Glutamatergic neuron (in vitro differentiated cells): ENCODE measurements around the gene DZANK1. TPM values are rescaled to one million over a fixed set of nuclear protein-coding genes. Genes with fewer than 3 reads are reported as not detected.
A peak's percentile ranks its signal among the peaks of the same experiment; 100 is the strongest.

Experiments used
- DNase-seq: peaks from one replicate; pipeline ENCODE4 v3.0.0; 2022
- H3K27ac Mint-ChIP-seq: one replicate; pipeline ENCODE4 v1.8.0; 2020; ENCODE audit warnings: mild to moderate bottlenecking, mixed read lengths, inconsistent platforms; ENCODE audit not compliant: unreplicated experiment
- H3K27me3 Mint-ChIP-seq: one replicate; pipeline ENCODE4 v1.8.0; 2020; ENCODE audit warnings: mild to moderate bottlenecking, moderate library complexity, mixed read lengths, inconsistent platforms; ENCODE audit not compliant: unreplicated experiment
- H3K36me3 Mint-ChIP-seq: one replicate; pipeline ENCODE4 v1.8.0; 2020; ENCODE audit warnings: mild to moderate bottlenecking, mixed read lengths, inconsistent platforms; ENCODE audit not compliant: unreplicated experiment
- H3K4me1 Mint-ChIP-seq: one replicate; pipeline ENCODE4 v1.8.0; 2020; ENCODE audit warnings: mild to moderate bottlenecking, low read depth, mixed read lengths, inconsistent platforms; ENCODE audit not compliant: unreplicated experiment
- H3K4me3 Mint-ChIP-seq: one replicate; pipeline ENCODE4 v1.8.0; 2020; ENCODE audit warnings: mild to moderate bottlenecking, mixed read lengths, inconsistent platforms; ENCODE audit not compliant: unreplicated experiment
- H3K9me3 Mint-ChIP-seq: one replicate; pipeline ENCODE4 v1.8.0; 2020; ENCODE audit warnings: mild to moderate bottlenecking, moderate library complexity, mixed read lengths, inconsistent platforms; ENCODE audit not compliant: unreplicated experiment
- total RNA-seq: library from RNA; stranded (reverse); fragmentation: NEBNext Ultra II Directional; extraction: Animal tissue kit (Norgen Biotek cat#: 25700); gene quantifications from one replicate; pipeline ENCODE4 v1.2.1, GENCODE V29; 2021; ENCODE audit not compliant: unreplicated experiment
- TF ChIP-seq, protein P1 (sequence below): fragments of 200-600 bp; sonication (generic); IDR thresholded peaks from one replicate; pipeline ENCODE4 v1.5.0; 2021; ENCODE audit not compliant: partially characterized antibody, unreplicated experiment

DZANK1 gene
- total RNA-seq, 1 donor from 2014 or later, result 6.4 TPM

DNA sequence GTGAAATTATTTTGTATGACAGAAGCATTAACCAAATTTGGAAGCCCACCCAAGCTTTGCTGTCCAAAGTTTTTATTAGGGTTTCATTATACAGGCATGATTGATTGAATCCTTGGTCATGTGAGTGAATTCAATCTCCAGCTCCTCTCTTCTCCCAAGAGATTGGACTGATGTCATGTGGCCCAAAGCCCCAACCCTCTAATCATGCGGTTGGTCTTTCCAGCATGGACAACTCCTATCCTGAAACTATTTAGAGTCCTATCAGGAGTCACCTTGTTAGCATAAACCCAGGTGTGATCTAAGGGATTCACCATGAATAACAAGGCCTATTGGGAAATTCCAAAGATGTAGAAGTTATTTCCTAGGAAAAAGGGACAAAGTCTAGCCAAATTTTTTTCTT is 11.0 kb upstream of the DZANK1 start:
- no peak for DNase-seq
- Mint-ChIP-seq H3K27me3 (no peaks in the 10 kb centered on the region), H3K4me1 (no peaks in the 10 kb centered on the region), H3K9me3 (no peaks in the 10 kb centered on the region), H3K27ac (no peak overlapping the region), H3K36me3 (no peaks in the 10 kb centered on the region), H3K4me3 (no peak overlapping the region)
- TF ChIP-seq, protein P1, sequence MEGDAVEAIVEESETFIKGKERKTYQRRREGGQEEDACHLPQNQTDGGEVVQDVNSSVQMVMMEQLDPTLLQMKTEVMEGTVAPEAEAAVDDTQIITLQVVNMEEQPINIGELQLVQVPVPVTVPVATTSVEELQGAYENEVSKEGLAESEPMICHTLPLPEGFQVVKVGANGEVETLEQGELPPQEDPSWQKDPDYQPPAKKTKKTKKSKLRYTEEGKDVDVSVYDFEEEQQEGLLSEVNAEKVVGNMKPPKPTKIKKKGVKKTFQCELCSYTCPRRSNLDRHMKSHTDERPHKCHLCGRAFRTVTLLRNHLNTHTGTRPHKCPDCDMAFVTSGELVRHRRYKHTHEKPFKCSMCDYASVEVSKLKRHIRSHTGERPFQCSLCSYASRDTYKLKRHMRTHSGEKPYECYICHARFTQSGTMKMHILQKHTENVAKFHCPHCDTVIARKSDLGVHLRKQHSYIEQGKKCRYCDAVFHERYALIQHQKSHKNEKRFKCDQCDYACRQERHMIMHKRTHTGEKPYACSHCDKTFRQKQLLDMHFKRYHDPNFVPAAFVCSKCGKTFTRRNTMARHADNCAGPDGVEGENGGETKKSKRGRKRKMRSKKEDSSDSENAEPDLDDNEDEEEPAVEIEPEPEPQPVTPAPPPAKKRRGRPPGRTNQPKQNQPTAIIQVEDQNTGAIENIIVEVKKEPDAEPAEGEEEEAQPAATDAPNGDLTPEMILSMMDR, result no peak

GRCh38 chr20:18477218-18477617 is 10.4 kb upstream of the DZANK1 start:
- no peaks in the 10 kb centered on the region for H3K4me1 Mint-ChIP-seq
- no peaks in the 10 kb centered on the region for H3K27me3 Mint-ChIP-seq
- DNase-seq, result no peak
- H3K36me3 Mint-ChIP-seq, result no peaks in the 10 kb centered on the region
- no peak overlapping the region for H3K4me3 Mint-ChIP-seq
- H3K9me3 Mint-ChIP-seq, result no peaks in the 10 kb centered on the region
- TF ChIP-seq, protein P1, result no peak
- H3K27ac Mint-ChIP-seq, result no peak overlapping the region

GRCh38 chr20:18466574-18466893 is 296 bp downstream of the DZANK1 start:
- TF ChIP-seq, protein P1, result no peak
- DNase-seq, result no peak
- Mint-ChIP-seq H3K9me3 (peaks cover 6% of the 10 kb centered on the region), H3K4me3 (peak overlapping the region; percentile 95), H3K4me1 (peaks cover 5% of the 10 kb centered on the region), H3K27me3 (peaks cover 2% of the 10 kb centered on the region), H3K27ac (peak overlapping the region; percentile 95), H3K36me3 (no peaks in the 10 kb centered on the region)

DNA sequence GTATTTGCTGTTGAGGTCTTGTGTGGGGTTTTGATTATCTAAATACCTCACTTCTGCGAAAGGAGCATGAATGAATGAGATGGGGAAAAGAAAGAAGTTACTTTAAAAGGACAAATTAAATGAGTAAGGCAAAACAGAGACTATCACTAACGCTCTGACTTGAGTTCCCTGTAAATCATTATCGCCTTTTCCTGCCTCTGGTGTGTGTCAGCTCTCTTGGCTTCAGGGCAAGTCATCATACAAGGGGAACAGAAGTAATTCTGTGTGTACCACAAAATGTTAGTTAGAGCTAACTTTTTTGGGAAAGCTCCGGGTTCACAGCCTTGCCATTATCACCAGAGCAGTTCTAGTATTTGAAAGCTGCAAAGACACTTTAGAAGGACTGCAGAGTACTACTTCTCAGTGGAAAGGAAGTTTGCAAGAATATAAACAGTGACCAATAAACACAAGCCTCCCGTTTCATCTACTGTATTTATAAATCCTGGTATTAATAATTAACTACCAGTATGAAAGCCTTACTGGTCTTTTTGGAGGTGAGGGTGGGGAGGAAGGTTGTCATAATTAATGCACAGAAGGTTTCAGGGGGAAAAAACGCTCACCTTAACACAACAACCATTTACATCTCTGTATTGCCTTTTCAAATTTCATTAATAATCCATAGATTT is 1.2 kb downstream of the DZANK1 start:
- Mint-ChIP-seq H3K4me3 (peak overlapping the region; percentile 95), H3K4me1 (peaks cover 5% of the 10 kb centered on the region), H3K9me3 (peaks cover 6% of the 10 kb centered on the region), H3K27ac (no peak overlapping the region), H3K27me3 (peaks cover 2% of the 10 kb centered on the region), H3K36me3 (no peaks in the 10 kb centered on the region)
- TF ChIP-seq, protein P1, result no peak
- no peak for DNase-seq

DNA sequence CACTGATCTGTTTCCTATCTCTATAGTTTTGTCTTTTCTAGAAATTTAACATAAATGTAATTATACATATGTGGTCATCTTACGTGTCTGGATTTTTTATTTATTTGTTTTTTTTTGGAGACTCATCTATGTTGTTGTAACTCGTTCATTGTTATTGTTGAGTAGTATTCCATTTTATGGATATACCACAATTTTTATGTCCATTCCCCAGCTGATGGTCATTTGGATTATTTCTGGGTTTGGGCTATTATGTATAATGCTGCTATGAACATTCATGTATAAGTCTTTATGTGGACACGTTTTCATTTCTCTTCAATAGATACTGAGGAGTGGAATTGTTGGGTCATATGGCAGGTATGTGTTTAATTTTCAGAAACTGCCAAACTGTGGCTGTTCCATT is 10.2 kb downstream of the DZANK1 start:
- H3K27ac Mint-ChIP-seq, result no peak overlapping the region

More for the DNA sequence above, 10.2 kb downstream of the DZANK1 start:
- no peaks in the 10 kb centered on the region for H3K9me3 Mint-ChIP-seq
- H3K4me1 Mint-ChIP-seq, result no peaks in the 10 kb centered on the region
- TF ChIP-seq, protein P1, result no peak
- no peaks in the 10 kb centered on the region for H3K36me3 Mint-ChIP-seq
- DNase-seq, result no peak
- H3K27me3 Mint-ChIP-seq, result peaks cover 1% of the 10 kb centered on the region
- H3K4me3 Mint-ChIP-seq, result no peak overlapping the region
